B cell (primary cell): Measurements from ENCODE around the gene SFMBT1.

ENCODE experiments used
- CTCF ChIP-seq: fragments of 200-600 bp; IDR thresholded peaks from one replicate; pipeline ENCODE4 v1.8.0; 2022; ENCODE audit warnings: antibody characterized with exemption, mild to moderate bottlenecking
- EZH2 ChIP-seq: IDR thresholded peaks from 2 replicates; pipeline ENCODE4 v1.6.1; 2012; ENCODE audit warnings: borderline replicate concordance, low read depth, mild to moderate bottlenecking, moderate library complexity, low read length; ENCODE audit not compliant: insufficient read depth, poor library complexity, severe bottlenecking

- no peak for TF ChIP-seq CTCF
- TF ChIP-seq EZH2 = no peak
Measured at GRCh38 chr3:52959773-52960172, 86.1 kb downstream of the SFMBT1 start.
